ENCODE results near the gene GNAZ.
"Not testable (repeated sequence)": the region's sequence is repeated elsewhere in the genome, so short reads cannot be mapped to it uniquely, and the experiment has no call there.

GNAZ gene

DNA sequence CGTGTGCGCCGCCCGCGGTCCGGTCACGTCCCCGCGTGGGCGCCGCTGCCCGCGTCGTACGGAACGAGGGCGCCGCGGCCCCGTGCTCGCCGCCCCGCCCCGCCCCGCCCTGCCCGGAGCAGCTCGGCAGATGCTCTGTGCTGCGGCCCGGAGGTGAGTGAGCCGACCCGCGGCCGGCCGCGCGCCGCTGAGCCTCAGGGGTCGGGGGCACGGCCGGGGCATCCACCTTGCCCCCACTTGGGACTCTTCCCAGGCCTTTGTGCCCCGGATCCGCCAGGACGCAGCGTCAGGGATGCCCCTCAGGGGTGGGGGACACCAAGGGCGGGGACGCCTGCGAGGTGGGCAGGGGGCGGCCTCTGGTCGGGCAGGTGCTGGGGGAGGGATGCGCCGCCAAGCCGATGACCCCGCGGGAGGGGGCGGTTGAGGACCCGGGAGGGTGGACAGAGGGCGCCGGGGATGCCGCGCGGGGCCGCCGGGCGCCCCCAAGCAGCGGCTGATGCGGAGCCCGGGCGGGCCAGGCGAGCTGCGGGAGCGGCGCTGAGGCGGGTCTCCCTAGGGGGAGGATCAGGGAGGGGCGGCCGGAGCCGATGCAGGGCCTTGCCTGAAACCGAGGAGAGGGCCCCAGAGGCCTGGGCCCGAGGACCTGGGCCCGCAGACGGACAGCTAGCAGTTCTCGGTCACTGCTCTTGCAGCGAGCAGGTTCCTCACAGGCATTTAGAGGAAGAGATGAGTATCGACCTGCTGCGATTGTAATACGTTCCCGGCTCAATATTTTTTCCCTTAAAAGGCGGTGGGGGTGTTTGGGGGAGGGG lies at the start of gene GNAZ:
Gene GNAZ (plus strand): TSS at position 102 of the 812 bp plus-strand sequence. CDS start 25,177 bp downstream, outside the sequence.
- peak; percentile 34 for DNase-seq

GRCh38 chr22:23020659-23021293 lies 49.5 kb upstream of the GNAZ start:
- no peak for DNase-seq

GRCh38 chr22:23021660-23022353 lies 48.5 kb upstream of the GNAZ start:
- DNase-seq, result not testable (repeated sequence)

- DNase-seq, result no peak
These were observed 47.0 kb upstream of the GNAZ start for GRCh38 chr22:23023294-23023693.

- DNase-seq, result no peak
These were observed 43.5 kb upstream of the GNAZ start for GRCh38 chr22:23026777-23027176.

- DNase-seq, result not testable (repeated sequence)
These were observed 42.5 kb upstream of the GNAZ start for GRCh38 chr22:23027849-23028248.

DNA sequence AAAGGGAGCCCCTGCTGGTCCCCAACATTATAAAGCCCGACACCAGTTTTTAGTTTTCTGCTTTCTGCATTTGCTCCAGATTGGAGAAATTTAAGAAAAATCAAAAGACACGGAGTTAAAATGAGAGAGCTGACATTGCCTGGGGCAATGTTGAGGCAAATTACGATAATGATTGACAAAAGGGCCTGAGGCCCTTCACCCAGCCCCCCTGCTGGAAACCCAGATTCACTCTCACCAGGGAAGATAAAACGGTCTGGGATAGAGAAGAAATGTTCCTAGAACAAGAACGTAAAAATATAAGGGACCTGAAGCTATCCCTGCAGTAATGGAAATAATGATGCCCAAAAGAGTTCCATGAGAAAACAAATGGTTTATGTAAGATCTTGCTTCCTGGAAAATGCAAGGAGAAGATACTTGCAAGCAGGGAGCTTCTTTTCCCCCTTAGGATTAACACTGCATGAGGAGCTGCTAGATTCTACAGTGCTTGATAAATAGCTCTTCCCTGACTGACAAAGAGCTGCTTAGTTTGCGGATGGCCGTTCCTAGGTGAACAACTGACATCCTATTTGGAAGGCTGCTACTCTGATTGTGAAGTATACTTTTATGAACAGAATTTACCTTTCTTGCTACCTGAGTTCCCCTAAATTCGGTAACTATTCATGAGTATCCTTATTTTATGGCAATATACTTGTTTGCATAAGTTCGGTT lies 40.6 kb upstream of the GNAZ start:
- DNase-seq, result no peak

DNA sequence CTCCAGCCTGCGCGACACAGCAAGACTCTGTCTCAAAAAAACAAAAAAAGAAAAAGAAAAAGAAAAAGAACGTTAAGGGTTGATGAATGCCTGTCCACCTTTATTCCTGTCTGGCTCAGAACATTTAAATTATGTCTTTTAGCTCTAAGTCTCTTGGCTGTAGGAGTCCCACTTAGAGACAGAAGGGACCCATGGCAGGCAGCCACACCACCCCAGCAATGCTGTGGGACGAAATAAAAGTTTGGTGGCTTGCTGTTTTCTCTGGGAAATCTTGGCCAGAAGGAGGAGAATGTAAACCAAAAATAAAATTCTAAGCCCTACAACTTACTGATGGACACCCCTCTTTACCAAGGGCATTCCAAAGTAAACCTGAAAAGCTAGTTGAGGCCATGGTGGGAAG lies 38.9 kb upstream of the GNAZ start:
- DNase-seq, result no peak

DNA sequence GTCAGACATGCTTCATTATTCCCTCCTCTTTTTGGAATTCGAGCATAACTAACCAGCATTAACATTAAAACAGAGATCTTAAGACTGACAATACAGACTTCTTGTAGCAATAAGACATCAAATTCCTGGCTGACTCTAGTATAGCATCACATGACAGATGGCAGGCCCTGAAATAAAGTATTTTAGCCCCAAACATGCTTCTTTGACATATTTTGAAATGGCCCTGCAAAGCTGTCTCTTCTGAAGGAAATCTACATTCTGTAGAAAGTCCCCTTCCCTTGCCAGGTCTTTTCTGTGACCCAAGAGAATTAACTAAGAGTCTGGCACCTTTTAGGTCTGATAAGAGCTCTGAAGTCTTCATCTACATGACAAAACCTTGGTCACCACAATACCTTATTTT lies 38.5 kb upstream of the GNAZ start:
- DNase-seq, result no peak

- DNase-seq, result no peak
These were observed 37.7 kb upstream of the GNAZ start for GRCh38 chr22:23032658-23033057.

- no peak for DNase-seq
These were observed 37.0 kb upstream of the GNAZ start for GRCh38 chr22:23033116-23033905.

DNA sequence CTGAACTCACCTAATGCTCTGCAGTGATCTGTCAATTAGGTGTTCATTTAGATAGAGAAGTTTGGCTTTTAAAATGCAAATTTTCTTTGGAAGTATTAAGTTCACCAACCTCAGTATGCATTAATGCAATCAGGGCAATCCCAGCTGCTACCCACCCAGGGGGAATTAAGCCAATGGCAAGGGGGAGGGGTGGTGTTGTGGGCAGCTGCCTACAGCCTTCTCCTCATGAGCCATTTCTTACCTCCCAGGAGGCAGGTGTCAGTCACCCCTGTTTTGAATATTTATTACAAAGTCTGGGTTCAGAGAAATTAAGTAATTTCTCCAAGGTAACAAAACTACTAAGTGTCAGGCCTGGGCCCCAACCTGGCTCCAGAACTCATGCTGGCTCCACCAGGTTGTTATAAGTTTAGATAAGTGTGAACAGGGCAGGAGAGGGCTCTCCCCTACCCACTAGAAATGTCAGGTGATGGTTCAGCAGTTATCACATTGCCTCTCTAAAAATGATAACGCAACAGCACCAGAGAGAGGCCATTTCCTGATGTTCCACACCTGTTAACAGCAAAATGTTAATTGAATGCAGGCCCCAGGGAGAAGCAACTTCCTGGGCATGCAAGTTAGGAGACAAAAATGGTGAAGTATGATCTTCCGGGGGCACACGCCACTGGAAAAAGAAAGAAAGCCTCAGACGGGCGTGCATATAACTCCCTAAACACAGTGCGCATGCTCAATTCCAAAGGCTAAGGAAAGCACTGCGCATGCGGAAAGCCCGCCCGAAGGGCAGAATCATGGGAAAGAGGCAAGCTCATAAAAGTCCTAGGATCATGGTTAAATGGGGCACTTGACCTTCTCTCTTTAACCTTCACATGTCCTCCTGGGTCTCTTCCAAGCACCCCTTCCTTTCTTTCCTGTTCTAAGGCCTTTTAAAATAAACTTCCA lies 35.4 kb upstream of the GNAZ start:
- no peak for DNase-seq

- DNase-seq, result no peak
These were observed 34.6 kb upstream of the GNAZ start for GRCh38 chr22:23035557-23036277.

DNA sequence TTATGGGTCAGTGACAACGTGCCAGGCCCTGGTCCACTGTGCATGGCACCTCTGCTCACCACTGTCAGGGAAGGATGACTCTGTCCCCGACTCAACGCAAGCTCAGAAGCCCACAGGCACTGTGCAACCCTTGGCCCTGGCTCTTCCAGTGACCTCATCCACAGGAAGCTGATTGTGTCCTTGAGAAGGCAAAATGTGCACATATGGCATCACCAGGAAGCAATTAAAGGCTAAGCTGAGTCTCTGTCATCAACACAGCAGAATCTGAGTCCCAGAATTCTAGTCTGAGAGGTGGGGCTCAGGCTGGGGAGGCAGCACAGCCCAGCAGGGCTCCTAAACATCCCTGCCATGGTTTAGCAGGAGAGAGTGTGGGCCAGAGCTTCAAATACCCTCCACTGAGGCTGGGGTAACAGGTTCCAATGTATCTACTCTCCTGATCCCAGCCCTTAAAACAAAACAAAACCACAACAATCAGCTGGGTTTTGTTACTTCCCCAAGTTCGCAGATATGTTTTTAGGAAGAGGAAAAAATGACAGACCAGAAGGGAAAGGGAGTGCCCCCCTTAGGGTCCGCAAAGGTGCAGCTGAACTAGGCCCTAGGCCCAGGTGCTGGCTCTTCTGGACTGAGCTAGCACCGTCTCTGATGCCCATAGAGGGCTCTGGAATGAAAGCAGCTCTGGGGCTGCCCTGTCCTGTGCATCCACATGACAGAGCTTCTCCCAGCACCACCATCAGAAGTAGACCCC lies 33.5 kb upstream of the GNAZ start:
- no peak for DNase-seq

GRCh38 chr22:23037429-23038333 lies 32.6 kb upstream of the GNAZ start:
- DNase-seq, result no peak

GRCh38 chr22:23038334-23038642 lies 32.0 kb upstream of the GNAZ start:
- no peak for DNase-seq

DNA sequence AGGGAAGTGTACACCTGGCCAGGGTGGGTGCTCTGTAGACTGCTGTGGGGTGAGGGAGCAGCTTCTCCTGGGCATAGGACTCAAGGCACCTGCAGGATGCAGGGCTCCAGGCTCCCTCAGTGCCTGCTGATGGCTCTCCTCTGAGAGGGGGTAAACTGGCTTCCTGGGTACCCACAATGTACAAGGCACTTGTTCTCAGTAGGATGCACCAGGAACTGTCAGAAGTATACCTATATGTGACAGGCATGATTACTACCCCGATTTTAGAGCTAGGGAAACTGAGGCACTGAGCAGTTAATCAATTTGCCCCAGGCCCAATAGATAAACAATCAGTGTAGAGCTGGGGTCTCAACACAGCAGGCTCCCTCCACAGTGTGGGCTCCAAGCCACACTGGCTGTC lies 31.4 kb upstream of the GNAZ start:
- DNase-seq, result no peak

GRCh38 chr22:23042179-23042578 lies 28.1 kb upstream of the GNAZ start:
- no peak for DNase-seq

GRCh38 chr22:23044570-23044969 lies 25.7 kb upstream of the GNAZ start:
- DNase-seq, result no peak

Data from activated CD4-positive, CD25-positive, alpha-beta regulatory T cell treated with anti-CD3 and anti-CD28 coated beads, Interleukin-2, amount 50 U/mL, for 72 hours (primary cell).